Upper lobe of left lung (tissue), 4 donors: Measurements from ENCODE around the gene BACE2.

ENCODE experiments used
- CTCF ChIP-seq, 6 experiments: fragments of 450-650 bp in 4 of 6; fragments of 200-600 bp in 2 of 6; sonication (generic) in 2 of 6; IDR thresholded peaks; one replicate each; pipeline ENCODE4 v1.5.1; 2016 to 2019; ENCODE audit warnings: antibody characterized with exemption in 6 of 6
- EP300 ChIP-seq, 4 donors: sonication (generic); formaldehyde crosslinking; IDR thresholded peaks; one replicate each; pipeline ENCODE4 v1.5.1; 2017; ENCODE audit warnings: antibody characterized with exemption in 4 of 4, control low read depth in 2 of 4

GRCh38 chr21:41258617-41259016, 90.7 kb downstream of the BACE2 start:
- TF ChIP-seq EP300 (IDR thresholded peaks at IDR 0.05) (no peak), CTCF (IDR thresholded peaks at IDR 0.05) (no peak)
